Measurements from ENCODE around the gene GRK1.
"Not testable (repeated sequence)": the region's sequence is repeated elsewhere in the genome, so short reads cannot be mapped to it uniquely, and the experiment has no call there.

Gene GRK1

DNA sequence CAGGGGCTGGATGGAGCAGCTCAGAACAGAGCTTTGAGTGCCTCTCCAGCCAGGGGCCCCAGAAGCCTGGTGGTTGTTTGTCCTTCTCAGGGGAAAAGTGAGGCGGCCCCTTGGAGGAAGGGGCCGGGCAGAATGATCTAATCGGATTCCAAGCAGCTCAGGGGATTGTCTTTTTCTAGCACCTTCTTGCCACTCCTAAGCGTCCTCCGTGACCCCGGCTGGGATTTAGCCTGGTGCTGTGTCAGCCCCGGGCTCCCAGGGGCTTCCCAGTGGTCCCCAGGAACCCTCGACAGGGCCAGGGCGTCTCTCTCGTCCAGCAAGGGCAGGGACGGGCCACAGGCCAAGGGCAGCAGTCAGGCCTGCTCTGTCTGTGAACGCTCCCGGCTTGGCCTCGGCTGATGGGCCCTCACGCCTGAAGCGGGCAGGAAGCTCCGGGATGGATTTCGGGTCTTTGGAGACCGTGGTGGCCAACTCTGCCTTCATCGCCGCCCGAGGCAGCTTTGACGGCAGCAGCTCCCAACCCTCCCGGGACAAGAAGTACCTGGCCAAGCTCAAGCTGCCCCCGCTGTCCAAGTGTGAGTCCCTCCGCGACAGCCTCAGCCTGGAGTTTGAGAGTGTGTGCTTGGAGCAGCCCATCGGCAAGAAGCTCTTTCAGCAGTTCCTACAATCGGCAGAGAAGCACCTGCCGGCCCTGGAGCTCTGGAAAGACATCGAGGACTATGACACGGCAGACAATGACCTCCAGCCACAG is at the start of gene GRK1:
Gene GRK1 (plus strand): TSS at position 269 of the 751 bp plus-strand sequence. CDS start 168 bp downstream, at position 437.
- TF ChIP-seq, protein P1, sequence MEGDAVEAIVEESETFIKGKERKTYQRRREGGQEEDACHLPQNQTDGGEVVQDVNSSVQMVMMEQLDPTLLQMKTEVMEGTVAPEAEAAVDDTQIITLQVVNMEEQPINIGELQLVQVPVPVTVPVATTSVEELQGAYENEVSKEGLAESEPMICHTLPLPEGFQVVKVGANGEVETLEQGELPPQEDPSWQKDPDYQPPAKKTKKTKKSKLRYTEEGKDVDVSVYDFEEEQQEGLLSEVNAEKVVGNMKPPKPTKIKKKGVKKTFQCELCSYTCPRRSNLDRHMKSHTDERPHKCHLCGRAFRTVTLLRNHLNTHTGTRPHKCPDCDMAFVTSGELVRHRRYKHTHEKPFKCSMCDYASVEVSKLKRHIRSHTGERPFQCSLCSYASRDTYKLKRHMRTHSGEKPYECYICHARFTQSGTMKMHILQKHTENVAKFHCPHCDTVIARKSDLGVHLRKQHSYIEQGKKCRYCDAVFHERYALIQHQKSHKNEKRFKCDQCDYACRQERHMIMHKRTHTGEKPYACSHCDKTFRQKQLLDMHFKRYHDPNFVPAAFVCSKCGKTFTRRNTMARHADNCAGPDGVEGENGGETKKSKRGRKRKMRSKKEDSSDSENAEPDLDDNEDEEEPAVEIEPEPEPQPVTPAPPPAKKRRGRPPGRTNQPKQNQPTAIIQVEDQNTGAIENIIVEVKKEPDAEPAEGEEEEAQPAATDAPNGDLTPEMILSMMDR (IDR thresholded peaks at IDR 0.05; ENCODE audit: control extremely low read depth, extremely low read depth, low read depth, missing control alignments) = no peak
- ChIA-PET POLR2A (no interaction called here), CTCF (interaction anchor here (1.4 to 1.5 kb wide), 2 partner anchors 17 to 57 kb away, joined by 3 to 6 read pairs; no protein-coding TSS in a partner anchor)
- no peak for DNase-seq (ENCODE audit: extremely low spot score)

DNA sequence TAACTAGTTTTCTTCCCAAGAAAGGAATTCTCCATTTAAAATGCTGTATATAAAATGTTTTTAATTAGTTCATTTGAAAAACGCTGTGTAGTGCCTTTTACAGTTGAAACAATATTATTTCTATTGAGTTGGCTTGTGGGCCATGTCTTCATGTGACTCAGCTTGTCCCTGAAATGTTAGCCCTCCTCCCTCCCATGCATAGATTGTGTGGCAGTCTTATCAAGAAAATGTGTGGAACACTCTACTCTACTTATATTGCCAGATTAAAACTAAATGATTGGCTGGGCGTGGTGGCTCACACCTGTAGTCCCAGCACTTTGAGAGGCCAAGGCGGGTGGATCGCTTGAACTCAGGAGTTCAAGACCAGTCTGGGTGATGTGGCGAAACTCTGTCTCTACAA is 49.1 kb upstream of the GRK1 start:
- TF ChIP-seq, protein P1 (IDR thresholded peaks at IDR 0.05; ENCODE audit: control extremely low read depth, extremely low read depth, low read depth, missing control alignments) = no peak
- POLR2A ChIA-PET = no interaction called here

GRCh38 chr13:113618455-113618854 is 48.6 kb upstream of the GRK1 start:
- DNase-seq (ENCODE audit: extremely low spot score) = no peak
- TF ChIP-seq, protein P1 (IDR thresholded peaks at IDR 0.05; ENCODE audit: control extremely low read depth, extremely low read depth, low read depth, missing control alignments) = no peak
- ChIA-PET POLR2A (no interaction called here), CTCF (interaction anchor here (1.1 kb wide), 1 partner anchor 10 kb away, joined by 3 read pairs; no protein-coding TSS in a partner anchor)

More for the DNA sequence above, 49.1 kb upstream of the GRK1 start:
- CTCF ChIA-PET = interaction anchor here (1.1 kb wide), 1 partner anchor 10 kb away, joined by 3 read pairs; no protein-coding TSS in a partner anchor
- DNase-seq (ENCODE audit: extremely low spot score) = no peak

- ChIA-PET CTCF (no interaction called here), POLR2A (no interaction called here)
- TF ChIP-seq, protein P1 (IDR thresholded peaks at IDR 0.05; ENCODE audit: control extremely low read depth, extremely low read depth, low read depth, missing control alignments) = no peak
- no peak for DNase-seq (ENCODE audit: extremely low spot score)
Observed at GRCh38 chr13:113620036-113620796, 46.8 kb upstream of the GRK1 start.

- TF ChIP-seq, protein P1 (IDR thresholded peaks at IDR 0.05; ENCODE audit: control extremely low read depth, extremely low read depth, low read depth, missing control alignments) = no peak
- ChIA-PET CTCF (no interaction called here), POLR2A (no interaction called here)
- DNase-seq (ENCODE audit: extremely low spot score) = no peak
Observed at GRCh38 chr13:113621046-113621445, 46.0 kb upstream of the GRK1 start.

DNA sequence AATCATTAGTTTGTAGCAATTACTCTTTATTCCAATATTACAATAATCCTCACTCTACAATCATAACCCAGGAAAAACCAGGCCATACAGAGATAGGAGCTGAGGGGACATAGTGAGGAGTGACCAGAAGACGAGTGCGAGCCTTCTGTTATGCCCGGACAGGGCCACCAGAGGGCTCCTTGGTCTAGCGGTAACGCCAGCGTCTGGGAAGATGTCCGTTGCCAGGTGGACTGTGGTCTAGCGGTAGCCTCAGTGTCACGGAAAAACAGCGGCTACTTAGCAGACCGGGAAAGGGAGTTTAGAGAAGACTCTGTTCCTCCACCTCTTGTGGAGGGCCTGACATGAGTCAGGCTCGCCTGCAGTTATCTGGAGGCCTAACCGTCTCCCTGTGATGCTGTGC is 45.5 kb upstream of the GRK1 start:
- POLR2A ChIA-PET; CTCF ChIA-PET; DNase-seq (ENCODE audit: extremely low spot score): not testable (repeated sequence)

GRCh38 chr13:113621986-113622550 is 45.0 kb upstream of the GRK1 start:
- CTCF ChIA-PET; DNase-seq (ENCODE audit: extremely low spot score); POLR2A ChIA-PET: not testable (repeated sequence)
